K562 (cell line): ENCODE data around the gene MIEF2. TPM values are rescaled to one million over a fixed set of nuclear protein-coding genes. Genes with fewer than 3 reads are reported as not detected.
A peak's percentile ranks its signal among the peaks of the same experiment; 100 is the strongest.

Experiments used
- ATAC-seq: fragments of 200-7000 bp; cut with Tn5 transposase; 3 replicates; pipeline ENCODE4 v1.9.1; 2020; ENCODE audit warnings: moderate library complexity
- BruUV-seq: library from RNA; stranded (reverse); fragments of 400-500 nt; replicated peaks from 2 replicates; lab custom pipeline; 2021; lab: Mats Ljungman, UMichigan
- CTCF ChIA-PET: fragments of 300-600 bp; formaldehyde crosslinking; extraction: SDS; loops from one replicate; lab custom pipeline; 2021; ENCODE audit warnings: low intra/inter-chr PET ratio; lab: Yijun Ruan, JAX
- POLR2A ChIA-PET: fragments of 300-600, 350-650 bp; sonication (Branson Sonifier 250); formaldehyde crosslinking; extraction: SDS; loops from one replicate; lab custom pipeline; 2021; ENCODE audit warnings: antibody characterized with exemption, inconsistent platforms; lab: Yijun Ruan, JAX
- DNase-seq, 4 experiments: peaks; one replicate each; pipeline versions ENCODE4 v3.0.0 to v3.0.0-alpha.2; 2011 to 2018; ENCODE audit warnings: low spot score in 3 of 4, mixed read lengths in 3 of 4; ENCODE audit errors: extremely low read depth in 1 of 4
- FAIRE-seq: peaks from 2 replicates; lab custom pipeline; 2011; peaks lifted over from hg19 to GRCh38; lab: Jason Lieb, UNC
- H2AFZ ChIP-seq: 2 replicates; pipeline ENCODE4 v1.6.0; 2011; ENCODE audit warnings: low read depth, low read length, control low read depth, inconsistent platforms
- H3K27ac ChIP-seq: fragments of 200-600 bp; 3 replicates; pipeline ENCODE4 v1.8.0; 2011; ENCODE audit warnings: low read depth, mild to moderate bottlenecking, control low read depth, inconsistent platforms, low read length, moderate library complexity, mixed read lengths; ENCODE audit errors: extremely low read depth
- H3K27me3 ChIP-seq, 2 experiments: fragments of 300-600 bp in 1 of 2; 2 replicates in 1 of 2; 3 replicates in 1 of 2; pipeline versions ENCODE4 v1.6.0 to v1.8.0; 2011; ENCODE audit warnings: inconsistent platforms in 2 of 2, low read length in 2 of 2, mild to moderate bottlenecking in 1 of 2, mixed read lengths in 1 of 2, moderate library complexity in 1 of 2; ENCODE audit not compliant: control insufficient read depth in 2 of 2, insufficient read depth in 2 of 2
- H3K36me3 ChIP-seq: fragments of 300-600 bp; 3 replicates; pipeline ENCODE4 v1.8.0; 2011; ENCODE audit warnings: mild to moderate bottlenecking, low read length, inconsistent platforms; ENCODE audit not compliant: control insufficient read depth, insufficient read depth
- H3K4me1 ChIP-seq, 2 experiments: fragments of 200-600 bp in 1 of 2; replicated peaks in 1 of 2; 2 replicates in 1 of 2; 3 replicates in 1 of 2; pipeline versions ENCODE4 v1.5.1 to v1.8.0; 2011; ENCODE audit warnings: inconsistent platforms in 2 of 2, low read length in 2 of 2, mild to moderate bottlenecking in 1 of 2, mixed read lengths in 1 of 2, moderate library complexity in 1 of 2; ENCODE audit not compliant: control insufficient read depth in 2 of 2, insufficient read depth in 2 of 2
- H3K4me2 ChIP-seq: 2 replicates; pipeline ENCODE4 v1.6.1; 2011; ENCODE audit warnings: low read length, control low read depth, inconsistent platforms, mixed read lengths; ENCODE audit not compliant: insufficient read depth
- H3K4me3 ChIP-seq: fragments of 200-600 bp; sonication (generic), shearing (Covaris generic); 2 replicates; pipeline ENCODE4 v1.5.1; 2016; ENCODE audit warnings: control low read depth, inconsistent platforms
- H3K79me2 ChIP-seq: fragments of 200-600 bp; 3 replicates; pipeline ENCODE4 v1.8.0; 2011; ENCODE audit warnings: low read length, inconsistent platforms; ENCODE audit not compliant: control insufficient read depth, insufficient read depth
- H3K9ac ChIP-seq, 2 experiments: 2 replicates each; pipeline versions ENCODE4 v1.6.0 to v1.6.1; 2011; ENCODE audit warnings: low read depth in 2 of 2, low read length in 2 of 2, control low read depth in 1 of 2, inconsistent platforms in 1 of 2, mild to moderate bottlenecking in 1 of 2, mixed read lengths in 1 of 2; ENCODE audit not compliant: insufficient read depth in 1 of 2
- H3K9me1 ChIP-seq: one replicate; pipeline ENCODE4 v1.6.0; 2011; ENCODE audit warnings: inconsistent platforms, mild to moderate bottlenecking, low read length, moderate library complexity; ENCODE audit not compliant: control insufficient read depth, insufficient read depth
- H3K9me3 ChIP-seq: replicated peaks from 2 replicates; pipeline ENCODE4 v1.5.1; 2011; ENCODE audit warnings: low read depth, low read length, inconsistent platforms; ENCODE audit not compliant: control insufficient read depth, insufficient read depth
- H4K20me1 ChIP-seq: replicated peaks from 2 replicates; pipeline ENCODE4 v1.6.1; 2011; ENCODE audit warnings: low read length, inconsistent platforms, mixed read lengths; ENCODE audit not compliant: control insufficient read depth, insufficient read depth
- CC2D1A ChIP-seq: fragments of 450-650 bp; IDR thresholded peaks from 2 replicates; pipeline ENCODE4 v1.6.1; 2017; ENCODE audit warnings: mild to moderate bottlenecking
- CREM ChIP-seq: IDR thresholded peaks from 2 replicates; pipeline ENCODE4 v1.6.1; 2014; ENCODE audit warnings: antibody characterized with exemption, low read depth
- FOXM1 ChIP-seq, 2 experiments: fragments of 450-650 bp in 1 of 2; sonication (generic) in 1 of 2; formaldehyde crosslinking in 1 of 2; IDR thresholded peaks; 2 replicates each; pipeline versions ENCODE4 v1.6.1 to v1.9.0; 2017 to 2022; ENCODE audit warnings: low read depth in 2 of 2, mild to moderate bottlenecking in 2 of 2, missing genetic modification reagents in 1 of 2, moderate library complexity in 1 of 2
- HOXB6 ChIP-seq: fragments of 250-450 bp; sonication (Bioruptor Pico); IDR thresholded peaks from 2 replicates; pipeline ENCODE4 v1.5.1; 2022; ENCODE audit warnings: mild to moderate bottlenecking, borderline replicate concordance
- JUND ChIP-seq, 2 experiments: IDR thresholded peaks; 2 replicates in 1 of 2; 3 replicates in 1 of 2; pipeline ENCODE4 v1.6.1; 2011; ENCODE audit warnings: borderline replicate concordance in 2 of 2, low read depth in 2 of 2, low read length in 2 of 2, improper control_type of control experiment in 1 of 2, missing biosample characterization in 1 of 2, missing genetic modification characterization in 1 of 2, missing genetic modification reagents in 1 of 2
- POLR2H ChIP-seq: IDR thresholded peaks from 2 replicates; pipeline ENCODE4 v1.6.1; 2016; ENCODE audit warnings: missing genetic modification characterization, low read depth, mild to moderate bottlenecking, control low read depth, missing compliant biosample characterization, moderate library complexity
- RAD21 ChIP-seq, 2 experiments: fragments of 250-450 bp in 1 of 2; fragments of 450-650 bp in 1 of 2; sonication (Bioruptor Pico) in 1 of 2; formaldehyde crosslinking in 1 of 2; IDR thresholded peaks in 1 of 2; conservative IDR thresholded peaks in 1 of 2; 2 replicates each; pipeline versions ENCODE4 v1.4.0 to v1.8.0; 2020 to 2022; ENCODE audit warnings: mild to moderate bottlenecking in 2 of 2, moderate library complexity in 1 of 2
- SMC3 ChIP-seq: conservative IDR thresholded peaks from 2 replicates; pipeline ENCODE4 v1.6.1; 2011; ENCODE audit warnings: low read depth, low read length, improper control_type of control experiment; ENCODE audit not compliant: insufficient read depth
- TAL1 ChIP-seq: fragments of 450-650 bp; IDR thresholded peaks from 2 replicates; pipeline ENCODE4 v1.6.1; 2016; ENCODE audit warnings: mild to moderate bottlenecking
- XRCC4 ChIP-seq: IDR thresholded peaks from one replicate; pipeline ENCODE4 v1.6.1; 2011; ENCODE audit not compliant: insufficient read depth, insufficient read length; ENCODE audit errors: extremely low read depth
- WGBS: fragments of 100-300 bp; shearing (Covaris generic); methylation state at CpG from one replicate; pipeline ENCODE4 v1.1.6; 2016; ENCODE audit warnings: low coverage, mixed read lengths; ENCODE audit not compliant: insufficient coverage; ENCODE audit errors: missing lambda C conversion rate; 5-methylcytosine and 5-hydroxymethylcytosine counted together
- in situ Hi-C: fragments of 300-500 bp; cut with MboI; formaldehyde crosslinking; loops from 4 replicates; pipeline ENCODE4 v1.15.0; 2018; ENCODE audit warnings: inconsistent platforms, mixed read lengths
- intact Hi-C: fragments of 100-400 bp; cut with micrococcal nuclease; formaldehyde crosslinking; loops from 2 replicates; pipeline ENCODE4 v1.14.2; 2022
- polyA plus RNA-seq, 8 experiments: library from polyadenylated mRNA; depleted of rRNA in 4 of 8; stranded (reverse) in 5 of 8; unstranded in 3 of 8; fragments of >200 nt; fragmentation: Nextera tagmentation in 2 of 8; fragmentation: Illumina TruSeq in 1 of 8; extraction: Ambion mirVana in 2 of 8; extraction: Trizol in 1 of 8; gene quantifications; 2 replicates each; pipeline versions ENCODE4 v1.2.1 to v1.2.3, GENCODE V29; 2011 to 2014; ENCODE audit warnings: inconsistent platforms in 1 of 8, missing spikeins in 1 of 8
- total RNA-seq, 7 experiments: library from RNA; depleted of rRNA in 6 of 7; stranded (reverse); fragments of >200 nt in 6 of 7; fragmentation: Illumina TruSeq in 2 of 7; extraction: Trizol in 2 of 7; gene quantifications; 2 replicates each; pipeline versions ENCODE4 v1.2.1 to v1.2.3, GENCODE V29; 2011 to 2021; ENCODE audit warnings: low replicate concordance in 1 of 7
- TF ChIP-seq, protein P1 (sequence below), 2 experiments: fragments of 450-650 bp; formaldehyde crosslinking in 1 of 2; IDR thresholded peaks; 2 replicates each; pipeline versions ENCODE4 v1.4.0 to v1.6.1; 2014 to 2020; ENCODE audit warnings: mild to moderate bottlenecking in 2 of 2, borderline replicate concordance in 1 of 2, low read depth in 1 of 2

Gene MIEF2
- total and polyA plus RNA-seq, 9 of the 15 experiments (the other 6 are each of a cell fraction or from before 2014, with no cell fraction given): 0.10 to 8.2 (median 2.4) TPM

DNA sequence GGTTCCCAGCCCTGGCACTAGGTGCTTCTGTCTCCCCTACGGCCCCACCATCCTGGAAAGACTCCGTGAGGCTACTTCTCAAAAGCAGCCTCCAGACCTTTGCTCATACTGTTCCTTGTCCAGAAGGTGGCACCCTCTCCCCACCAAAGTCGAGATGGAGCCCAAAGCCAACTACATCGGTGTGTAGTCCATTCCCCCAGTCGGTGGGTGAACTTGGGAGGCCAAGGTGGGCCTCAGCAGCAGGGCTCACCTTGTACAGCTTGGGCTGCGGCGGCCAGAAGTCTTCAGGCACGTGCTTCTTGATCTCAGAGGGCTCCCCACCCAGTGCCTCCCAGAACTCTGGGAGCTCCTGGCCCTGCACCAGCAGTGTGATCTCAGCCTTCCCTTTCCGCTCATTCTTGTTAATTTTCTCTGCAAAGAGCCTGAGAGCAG, 12.1 kb upstream of the MIEF2 start:
- Histone ChIP-seq H3K27ac (no peak overlapping the region), H3K4me1 (peaks cover 3 to 28% of the 10 kb centered on the region in 2 experiments; a peak in 4 of 5 replicates), H4K20me1 (peaks cover 3% of the 10 kb centered on the region; the same call in 1 of the 2 replicates), H3K9me1 (peaks cover 2% of the 10 kb centered on the region), H3K36me3 (peaks cover 65% of the 10 kb centered on the region; the same call in 2 of the 3 replicates), H3K9ac (no peak overlapping the region), H2AFZ (no peak overlapping the region), H3K9me3 (no peaks in the 10 kb centered on the region), H3K4me3 (no peak overlapping the region), H3K27me3 (no peaks in the 10 kb centered on the region), H3K79me2 (no peaks in the 10 kb centered on the region), H3K4me2 (no peak overlapping the region)
- 10% methylated on average over 8 of the region's 9 CpGs for WGBS
- ChIA-PET CTCF (no interaction called here), POLR2A (interaction anchor here (0.6 to 0.7 kb wide), 4 partner anchors 10 to 135 kb away, joined by 3 to 6 read pairs (median 4); no protein-coding TSS in a partner anchor)
- FAIRE-seq: peak; percentile 92
- peak; percentile 57 to 79 (median 68) for DNase-seq
- intact Hi-C loops: loop anchor here (5.0 kb wide), 1 partner anchor 69 kb away; the partner anchor contains the start of gene SMCR8
- BruUV-seq: no TSS peak
- in situ Hi-C loops: no loop called here
- peak; percentile 89 for ATAC-seq
- TF ChIP-seq FOXM1 (IDR thresholded peaks at IDR 0.05; ENCODE audit: low read depth): no peak
- TF ChIP-seq FOXM1 (CRISPR knock-in tag; IDR thresholded peaks at IDR 0.05; ENCODE audit: low read depth): no peak
- no peak for TF ChIP-seq HOXB6 (CRISPR knock-in tag)
- no peak for TF ChIP-seq TAL1
- TF ChIP-seq, protein P1, sequence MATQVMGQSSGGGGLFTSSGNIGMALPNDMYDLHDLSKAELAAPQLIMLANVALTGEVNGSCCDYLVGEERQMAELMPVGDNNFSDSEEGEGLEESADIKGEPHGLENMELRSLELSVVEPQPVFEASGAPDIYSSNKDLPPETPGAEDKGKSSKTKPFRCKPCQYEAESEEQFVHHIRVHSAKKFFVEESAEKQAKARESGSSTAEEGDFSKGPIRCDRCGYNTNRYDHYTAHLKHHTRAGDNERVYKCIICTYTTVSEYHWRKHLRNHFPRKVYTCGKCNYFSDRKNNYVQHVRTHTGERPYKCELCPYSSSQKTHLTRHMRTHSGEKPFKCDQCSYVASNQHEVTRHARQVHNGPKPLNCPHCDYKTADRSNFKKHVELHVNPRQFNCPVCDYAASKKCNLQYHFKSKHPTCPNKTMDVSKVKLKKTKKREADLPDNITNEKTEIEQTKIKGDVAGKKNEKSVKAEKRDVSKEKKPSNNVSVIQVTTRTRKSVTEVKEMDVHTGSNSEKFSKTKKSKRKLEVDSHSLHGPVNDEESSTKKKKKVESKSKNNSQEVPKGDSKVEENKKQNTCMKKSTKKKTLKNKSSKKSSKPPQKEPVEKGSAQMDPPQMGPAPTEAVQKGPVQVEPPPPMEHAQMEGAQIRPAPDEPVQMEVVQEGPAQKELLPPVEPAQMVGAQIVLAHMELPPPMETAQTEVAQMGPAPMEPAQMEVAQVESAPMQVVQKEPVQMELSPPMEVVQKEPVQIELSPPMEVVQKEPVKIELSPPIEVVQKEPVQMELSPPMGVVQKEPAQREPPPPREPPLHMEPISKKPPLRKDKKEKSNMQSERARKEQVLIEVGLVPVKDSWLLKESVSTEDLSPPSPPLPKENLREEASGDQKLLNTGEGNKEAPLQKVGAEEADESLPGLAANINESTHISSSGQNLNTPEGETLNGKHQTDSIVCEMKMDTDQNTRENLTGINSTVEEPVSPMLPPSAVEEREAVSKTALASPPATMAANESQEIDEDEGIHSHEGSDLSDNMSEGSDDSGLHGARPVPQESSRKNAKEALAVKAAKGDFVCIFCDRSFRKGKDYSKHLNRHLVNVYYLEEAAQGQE (IDR thresholded peaks at IDR 0.05; ENCODE audit: borderline replicate concordance): peak; percentile 38; the same call in 1 of the 2 replicates
- TF ChIP-seq, protein P1 (CRISPR knock-in tag; IDR thresholded peaks at IDR 0.05; ENCODE audit: low read depth): no peak
- TF ChIP-seq RAD21 (CRISPR knock-in tag; conservative IDR thresholded peaks at IDR 0.05 in 1 of 2, IDR thresholded peaks at IDR 0.05 in 1 of 2): peak; percentile 52 to 73; a peak in 3 of 4 replicates
- TF ChIP-seq XRCC4: no peak
- TF ChIP-seq POLR2H (tag): no peak
- peak; percentile 9; the same call in 1 of the 2 replicates for TF ChIP-seq JUND (IDR thresholded peaks at IDR 0.05; ENCODE audit: borderline replicate concordance, low read depth, low read length)
- no peak for TF ChIP-seq JUND (tag; IDR thresholded peaks at IDR 0.05; ENCODE audit: borderline replicate concordance, low read depth, low read length)
- peak; percentile 44; the same call in 1 of the 2 replicates for TF ChIP-seq SMC3
- TF ChIP-seq CC2D1A: no peak
- no peak for TF ChIP-seq CREM
